ENCODE results near the gene DST.

DST gene

GRCh38 chr6:56535626-56536025, 107.1 kb downstream of the DST start:
- DNase-seq = no peak

GRCh38 chr6:56534680-56535419, 107.8 kb downstream of the DST start:
- no peak for DNase-seq

GRCh38 chr6:56532766-56533551, 109.7 kb downstream of the DST start:
- no peak for DNase-seq

- no peak for DNase-seq
These were observed 110.7 kb downstream of the DST start for GRCh38 chr6:56531839-56532595.

GRCh38 chr6:56529594-56530191, 113.0 kb downstream of the DST start:
- DNase-seq = no peak

GRCh38 chr6:56528412-56528841, 114.3 kb downstream of the DST start:
- DNase-seq = no peak

GRCh38 chr6:56527934-56528333, 114.8 kb downstream of the DST start:
- DNase-seq = no peak

GRCh38 chr6:56526860-56527544, 115.7 kb downstream of the DST start:
- no peak for DNase-seq

GRCh38 chr6:56525974-56526789, 116.5 kb downstream of the DST start:
- no peak for DNase-seq

- no peak for DNase-seq
These were observed 117.6 kb downstream of the DST start for GRCh38 chr6:56524891-56525703.

- DNase-seq = no peak
These were observed 120.0 kb downstream of the DST start for GRCh38 chr6:56522495-56523270.

GRCh38 chr6:56521976-56522375, 120.7 kb downstream of the DST start:
- no peak for DNase-seq

GRCh38 chr6:56521454-56521853, 121.2 kb downstream of the DST start:
- DNase-seq = no peak

GRCh38 chr6:56520218-56520617, 122.5 kb downstream of the DST start:
- DNase-seq = no peak

- DNase-seq = no peak
These were observed 123.5 kb downstream of the DST start for GRCh38 chr6:56518995-56519767.

GRCh38 chr6:56517155-56517745, 125.4 kb downstream of the DST start:
- DNase-seq = no peak

GRCh38 chr6:56516003-56516402, 126.7 kb downstream of the DST start:
- no peak for DNase-seq

GRCh38 chr6:56515081-56515905, 127.4 kb downstream of the DST start:
- no peak for DNase-seq

Data from effector CD8-positive, alpha-beta T cell (primary cell).